Suppressor macrophage treated with lipopolysaccharide for 1 hour (primary cell): ENCODE results near the gene CPLX1.
"Not testable (repeated sequence)": the region's sequence is repeated elsewhere in the genome, so short reads cannot be mapped to it uniquely, and the experiment has no call there.

Experiments used
- DNase-seq, 3 donors: peaks; one replicate each; pipeline ENCODE4 v3.0.0-alpha.2; 2020 to 2022

Gene CPLX1

GRCh38 chr4:819401-820229 is 6.3 kb downstream of the CPLX1 start:
- no peak for DNase-seq

DNA sequence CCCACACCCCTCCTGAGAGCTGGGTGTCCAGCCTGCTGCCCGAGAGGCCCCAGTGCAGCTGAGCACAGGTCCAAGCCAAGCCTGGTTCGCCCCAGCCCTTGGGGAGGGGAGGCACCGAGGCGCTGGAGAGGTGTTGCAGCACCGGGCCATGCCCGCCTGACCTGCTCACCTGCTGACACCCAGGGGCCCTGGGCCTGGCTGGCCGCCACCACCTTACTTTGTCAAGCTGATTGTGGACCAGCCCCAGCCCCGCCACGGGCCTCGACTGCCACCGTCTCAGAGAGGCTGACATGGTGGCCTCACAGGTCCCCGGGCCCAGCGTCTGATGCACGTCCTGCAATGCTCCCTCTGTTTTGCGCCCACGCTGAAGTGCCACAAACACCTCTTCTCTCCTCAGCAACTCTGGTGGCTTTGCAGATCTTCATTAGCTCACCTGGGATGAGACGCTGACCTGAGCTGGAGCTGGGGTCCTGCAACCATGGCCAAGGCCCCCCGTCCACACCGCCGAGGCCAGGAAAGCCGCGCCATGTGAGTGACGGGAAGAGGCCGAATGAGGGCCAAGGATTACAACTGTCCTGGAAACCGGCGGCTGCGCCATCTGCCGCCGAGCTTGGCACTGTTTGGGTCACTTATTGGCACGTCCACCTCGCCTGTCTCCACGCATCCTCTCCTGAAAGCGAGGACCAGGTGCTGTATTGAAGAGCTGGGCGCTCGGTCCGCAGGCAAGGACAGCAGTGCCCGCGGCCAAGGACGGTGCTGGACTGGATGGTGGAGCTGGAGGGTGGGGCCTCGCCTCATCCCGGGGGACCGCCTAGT is 7.6 kb downstream of the CPLX1 start:
- DNase-seq: no peak

DNA sequence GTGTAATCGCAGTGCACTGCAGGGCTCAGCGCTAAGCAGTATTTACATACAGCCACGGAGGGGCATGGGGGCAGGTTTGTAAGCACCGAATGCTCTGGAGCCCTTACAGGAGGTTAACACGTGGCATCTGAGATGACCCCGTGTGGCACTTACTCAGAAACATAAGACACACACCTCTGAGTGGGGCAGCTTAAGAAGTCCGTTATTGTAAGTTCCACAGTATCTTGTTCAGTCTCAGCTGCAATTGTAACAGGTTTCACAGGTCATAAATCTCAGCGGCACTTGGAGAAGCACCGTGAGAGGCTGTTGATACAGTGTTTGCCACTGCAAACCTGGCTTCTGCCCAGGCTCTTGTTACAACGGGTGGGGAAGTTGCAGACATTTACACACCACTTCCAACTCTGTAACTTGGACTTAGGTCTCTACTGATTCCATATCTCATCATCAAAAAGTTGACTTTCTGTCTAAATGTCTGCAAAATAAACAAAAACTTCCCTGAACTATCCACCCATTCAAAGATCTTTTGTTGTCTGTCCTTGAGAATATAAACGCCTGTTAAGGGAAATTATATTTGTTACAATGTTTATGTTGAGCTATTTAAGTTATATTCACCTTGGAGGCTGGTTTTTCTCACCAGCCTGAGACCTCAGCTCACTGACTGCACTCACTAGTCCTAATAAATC is 10.3 kb downstream of the CPLX1 start:
- no peak for DNase-seq

DNA sequence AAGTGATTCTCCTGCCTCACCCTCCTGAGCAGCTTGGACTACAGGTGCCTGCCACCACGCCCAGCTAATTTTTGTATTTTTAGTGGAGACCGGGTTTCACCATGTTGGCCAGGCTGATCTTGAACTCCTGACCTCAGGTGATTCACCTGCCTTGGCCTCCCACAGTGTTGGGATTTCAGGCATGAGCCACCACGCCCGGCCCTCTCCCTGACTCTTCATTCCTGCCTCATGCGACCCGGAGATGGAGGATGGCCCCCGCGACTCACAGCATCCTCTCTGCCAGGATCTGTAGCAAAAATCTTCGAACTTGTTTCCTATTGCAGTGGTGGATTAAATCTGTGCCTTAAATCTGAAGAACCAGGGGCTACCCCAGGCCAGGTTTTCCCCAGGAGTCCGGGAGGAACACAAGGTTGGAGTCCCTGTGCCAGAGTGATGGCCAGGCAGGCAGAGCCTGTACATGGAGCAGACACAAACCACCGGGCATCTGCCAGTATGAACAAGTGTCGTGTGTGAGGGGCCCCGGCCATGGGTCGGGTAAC is 11.5 kb downstream of the CPLX1 start:
- DNase-seq: no peak

DNA sequence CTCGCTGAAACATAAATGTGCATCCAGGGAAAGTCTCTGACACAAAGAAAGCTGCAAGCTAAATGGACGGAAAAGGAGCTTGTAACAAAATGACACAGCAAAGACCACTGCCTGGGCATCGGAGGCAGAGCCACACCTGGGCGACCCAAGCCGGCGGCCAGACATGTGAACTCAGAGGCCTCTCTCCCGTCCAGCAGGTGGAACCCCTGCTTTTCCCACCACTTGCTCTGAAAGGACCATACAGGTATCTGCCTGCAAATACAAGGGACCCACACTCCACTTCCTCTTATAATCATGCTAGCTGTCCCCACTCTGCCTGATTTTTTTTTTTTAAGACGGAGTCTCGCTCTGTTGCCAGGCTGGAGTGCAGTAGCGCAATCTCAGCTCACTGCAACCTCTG is 12.0 kb downstream of the CPLX1 start:
- DNase-seq: no peak

DNA sequence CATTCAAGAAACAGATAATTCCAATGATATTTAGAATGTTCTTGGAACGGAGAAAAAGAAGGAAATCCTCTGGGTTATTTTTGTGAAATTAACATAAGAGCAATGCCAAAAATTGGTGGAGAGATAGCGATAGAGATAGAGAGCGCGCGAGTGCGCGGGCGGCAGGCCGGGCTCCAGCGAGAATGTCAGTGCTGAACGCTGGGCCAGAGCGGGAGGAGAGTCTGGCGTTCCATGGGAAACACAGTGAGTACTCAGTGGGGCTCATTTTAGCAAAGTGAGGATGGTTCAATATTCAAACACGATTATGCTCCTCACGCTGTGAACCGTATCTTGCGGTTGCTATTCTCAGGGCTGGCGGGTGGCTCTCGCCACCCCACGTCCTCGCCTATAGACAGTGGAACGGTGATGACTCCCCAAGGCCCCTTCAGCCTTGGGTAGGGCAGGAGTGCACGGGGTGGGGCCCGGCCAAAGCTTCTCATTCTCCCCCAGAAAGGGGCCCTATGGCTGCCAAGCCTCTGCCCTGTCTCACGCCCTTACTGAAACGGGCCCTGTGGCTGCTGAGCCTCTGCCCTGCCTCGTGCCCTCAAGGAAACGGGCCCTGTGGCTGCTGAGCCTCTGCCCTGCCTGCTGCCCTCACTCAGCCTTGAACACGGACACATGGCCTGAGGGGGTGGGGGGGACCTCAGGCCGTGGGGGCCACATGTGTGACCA is 16.9 kb downstream of the CPLX1 start:
- no peak for DNase-seq

DNA sequence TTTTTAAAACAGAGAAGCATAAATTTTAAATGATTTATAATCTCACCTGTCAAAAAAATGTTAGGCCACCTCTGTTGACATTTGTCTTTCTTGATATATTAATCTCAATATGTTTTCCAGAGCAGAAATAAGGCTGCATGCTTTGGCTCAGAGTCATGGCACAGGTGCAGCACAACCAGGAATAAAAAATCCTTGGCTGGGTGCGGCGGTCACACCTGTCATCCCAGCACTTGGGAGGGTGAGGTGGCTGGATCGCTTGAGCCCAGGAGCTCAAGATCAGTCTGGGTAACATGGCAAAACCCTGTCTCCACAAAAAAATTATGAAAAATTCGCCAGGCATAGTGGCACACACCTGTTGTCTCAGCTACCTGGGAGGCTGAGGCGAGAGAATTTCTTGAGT is 18.1 kb downstream of the CPLX1 start:
- DNase-seq: no peak

DNA sequence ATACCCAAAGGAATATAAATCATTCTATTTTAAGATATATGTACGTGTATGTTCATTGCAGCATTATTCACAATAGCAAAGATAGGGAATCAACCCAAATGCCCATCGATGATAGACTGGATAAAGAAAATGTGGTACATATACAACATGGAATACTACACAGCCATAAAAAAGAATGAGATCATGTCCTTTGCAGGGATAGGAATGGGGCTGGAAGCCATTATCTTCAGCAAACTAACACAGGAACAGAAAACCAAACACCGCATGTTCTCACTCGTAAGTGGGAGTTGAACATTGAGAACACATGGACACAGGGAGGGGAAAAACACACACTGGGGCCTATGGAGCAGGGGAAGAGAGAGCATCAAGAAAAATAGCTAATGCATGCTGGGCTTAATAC is 18.9 kb downstream of the CPLX1 start:
- not testable (repeated sequence) for DNase-seq

DNA sequence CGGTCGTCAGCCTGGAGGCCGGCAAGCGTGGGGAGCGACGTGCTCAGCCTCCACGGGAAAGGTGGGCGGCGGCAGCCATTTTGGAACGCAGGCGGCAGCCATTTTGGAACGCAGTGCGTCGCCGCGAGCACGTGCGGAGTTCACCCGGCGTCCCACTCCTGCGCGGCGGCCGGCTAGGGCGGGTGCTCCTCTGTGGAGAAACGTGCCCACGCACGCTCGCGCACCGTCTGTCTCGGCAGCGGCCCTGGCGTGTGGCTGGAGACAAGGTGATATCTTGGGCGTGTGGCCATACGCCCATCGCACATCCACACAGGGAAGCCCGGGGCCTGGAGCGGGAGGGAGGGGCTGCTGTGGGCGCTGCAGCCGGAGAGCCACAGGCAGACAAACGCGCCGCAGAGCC is 21.1 kb downstream of the CPLX1 start:
- DNase-seq: no peak

GRCh38 chr4:803884-804283 is 22.0 kb downstream of the CPLX1 start:
- no peak for DNase-seq

- DNase-seq: no peak
These were observed 24.3 kb downstream of the CPLX1 start for GRCh38 chr4:801436-802124.

DNA sequence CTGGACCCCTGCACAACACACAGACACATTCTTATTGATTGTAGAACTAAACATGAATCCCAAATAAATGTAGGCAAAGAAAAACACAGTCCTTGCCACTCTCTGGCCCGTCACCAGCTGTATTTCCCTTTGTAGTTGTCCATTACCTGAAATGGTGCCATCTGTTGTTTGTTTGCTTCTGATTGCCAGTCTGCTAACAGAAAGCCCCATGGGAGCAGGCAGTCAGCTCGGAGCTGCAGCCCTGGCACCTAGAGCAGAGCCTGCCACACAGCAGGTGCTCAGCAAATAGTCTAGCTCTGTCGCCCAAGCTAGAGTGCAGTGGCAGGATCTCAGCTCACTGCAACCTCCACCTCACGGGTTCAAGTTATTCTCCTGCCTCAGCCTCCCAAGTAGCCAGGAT is 28.9 kb downstream of the CPLX1 start:
- no peak for DNase-seq

- no peak for DNase-seq
These were observed 29.7 kb downstream of the CPLX1 start for GRCh38 chr4:796206-796605.

GRCh38 chr4:795726-796119 is 30.2 kb downstream of the CPLX1 start:
- no peak for DNase-seq

DNA sequence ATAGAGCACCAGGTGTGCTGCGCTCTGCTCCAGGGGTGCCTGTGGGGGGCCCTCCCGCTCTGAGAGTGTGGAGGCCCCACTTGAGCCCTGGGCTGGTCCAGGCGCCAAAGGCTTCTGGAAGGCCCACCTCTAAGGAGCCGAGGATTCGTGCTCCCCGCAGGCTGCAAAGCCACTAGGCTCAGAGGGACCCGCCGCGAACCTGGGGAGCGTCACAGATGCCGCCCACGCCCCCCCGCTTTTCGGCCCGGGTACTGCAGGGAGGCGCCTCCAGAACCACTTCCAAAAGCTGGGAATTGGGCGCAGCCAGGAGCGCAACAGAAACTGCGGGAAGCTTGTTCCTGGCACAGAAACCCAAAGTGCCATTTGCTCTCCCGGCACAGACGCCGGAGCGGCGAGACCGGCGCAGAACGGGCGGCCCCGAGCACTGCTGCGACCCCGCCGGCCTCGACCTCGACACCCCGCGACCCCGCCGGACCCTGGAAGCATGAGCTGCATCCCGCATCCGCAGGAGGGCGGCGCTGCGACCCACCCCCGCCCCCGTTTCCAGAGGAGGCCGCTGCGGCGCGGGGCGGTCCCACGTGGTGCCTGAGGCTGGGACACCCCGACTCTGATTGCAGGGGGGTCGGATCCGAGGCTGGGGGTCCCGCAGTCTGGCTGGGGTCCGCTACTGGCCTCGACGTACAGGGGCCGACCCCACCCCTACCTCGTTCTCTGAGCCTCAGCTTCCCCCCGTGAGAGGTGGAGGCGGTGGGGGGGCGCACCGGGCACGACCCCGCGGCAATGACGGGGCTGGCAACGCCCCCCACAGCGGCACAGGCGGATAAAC is 30.8 kb downstream of the CPLX1 start:
- no peak for DNase-seq

- no peak for DNase-seq
These were observed 31.8 kb downstream of the CPLX1 start for GRCh38 chr4:793941-794621.

DNA sequence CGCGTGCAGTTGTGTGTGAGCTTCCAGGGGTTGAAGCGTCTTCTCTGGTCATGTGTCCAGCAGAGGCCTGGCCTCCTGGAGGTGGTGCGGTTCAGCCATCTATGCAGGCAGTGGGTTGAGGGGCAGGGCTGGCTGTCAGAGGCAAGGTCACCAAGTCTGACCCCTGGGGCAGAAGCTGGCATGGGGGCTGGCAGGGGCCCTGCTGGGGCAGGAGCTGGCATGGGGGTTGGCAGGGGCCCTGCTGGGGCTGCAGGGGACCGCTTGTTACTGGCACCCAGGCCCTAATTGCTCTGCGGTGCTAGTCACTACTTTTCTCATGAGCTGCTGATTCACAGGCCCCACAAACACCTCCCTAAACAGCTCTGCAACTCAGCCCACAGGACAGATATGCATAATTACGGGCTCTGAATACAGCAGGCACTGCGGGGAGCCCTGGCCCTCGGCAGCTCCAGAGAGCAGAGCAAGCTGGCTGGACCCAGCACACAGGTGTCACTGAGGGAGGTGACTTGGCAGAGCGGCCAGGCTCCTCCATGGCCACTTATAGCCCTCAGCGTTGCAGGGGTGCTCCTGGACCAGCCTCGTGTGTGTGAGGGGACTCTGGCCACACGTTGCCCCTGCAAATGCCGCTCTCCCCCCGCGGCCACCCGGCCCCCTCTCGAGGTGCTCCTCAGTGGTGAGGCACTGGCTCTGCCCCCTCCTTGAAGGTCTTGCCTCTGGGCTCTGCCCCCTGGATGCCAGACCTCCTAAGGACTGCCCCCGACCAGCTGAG is 32.7 kb downstream of the CPLX1 start:
- no peak for DNase-seq

- DNase-seq: no peak
These were observed 33.3 kb downstream of the CPLX1 start for GRCh38 chr4:792626-793092.

DNA sequence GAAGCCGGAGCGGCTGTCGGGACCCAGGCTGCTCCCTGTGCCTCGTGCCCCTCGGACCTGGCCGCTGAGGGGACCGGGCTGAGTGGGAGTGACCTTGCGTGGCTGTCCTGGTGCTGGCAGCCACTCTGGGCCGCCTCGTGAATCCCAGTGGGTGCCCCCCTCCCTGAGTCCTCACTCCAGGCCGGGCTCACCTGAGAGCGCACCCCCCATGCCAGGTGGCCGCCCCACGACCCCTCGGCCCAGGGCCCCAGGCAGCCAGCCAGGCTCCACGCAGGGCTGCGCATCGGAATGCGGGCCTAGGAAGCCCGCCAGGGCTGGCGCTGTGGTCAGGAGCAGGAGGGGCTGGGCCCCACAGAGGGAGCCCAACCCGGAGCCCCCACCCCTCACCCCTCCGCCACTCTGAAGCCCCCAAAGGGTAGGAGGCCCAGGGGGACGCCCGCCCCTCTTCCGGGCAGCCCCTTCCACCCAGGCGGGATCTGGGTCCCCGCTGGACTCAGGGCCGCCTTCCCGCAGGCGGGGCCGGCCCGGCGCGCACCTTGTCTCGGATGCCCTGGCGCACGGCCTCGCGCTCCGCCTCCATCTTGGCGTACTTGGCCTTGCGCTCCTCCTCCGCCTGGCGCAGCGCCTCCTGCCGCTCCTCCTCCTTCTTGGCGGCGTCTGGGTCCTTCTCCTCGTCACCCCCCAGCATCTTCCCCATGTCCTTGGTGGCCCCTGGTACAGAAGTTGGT is 33.9 kb downstream of the CPLX1 start:
- peak in 1 of 3 donors; percentile 28 for DNase-seq
